LoVo (cell line): Measurements from ENCODE around the gene ABCG1.
"Not testable (repeated sequence)": the region's sequence is repeated elsewhere in the genome, so short reads cannot be mapped to it uniquely, and the experiment has no call there.

Experiments
- DNase-seq: peaks from one replicate; pipeline ENCODE4 v3.0.0-alpha.2; 2016; ENCODE audit warnings: low spot score

ABCG1 gene

DNA sequence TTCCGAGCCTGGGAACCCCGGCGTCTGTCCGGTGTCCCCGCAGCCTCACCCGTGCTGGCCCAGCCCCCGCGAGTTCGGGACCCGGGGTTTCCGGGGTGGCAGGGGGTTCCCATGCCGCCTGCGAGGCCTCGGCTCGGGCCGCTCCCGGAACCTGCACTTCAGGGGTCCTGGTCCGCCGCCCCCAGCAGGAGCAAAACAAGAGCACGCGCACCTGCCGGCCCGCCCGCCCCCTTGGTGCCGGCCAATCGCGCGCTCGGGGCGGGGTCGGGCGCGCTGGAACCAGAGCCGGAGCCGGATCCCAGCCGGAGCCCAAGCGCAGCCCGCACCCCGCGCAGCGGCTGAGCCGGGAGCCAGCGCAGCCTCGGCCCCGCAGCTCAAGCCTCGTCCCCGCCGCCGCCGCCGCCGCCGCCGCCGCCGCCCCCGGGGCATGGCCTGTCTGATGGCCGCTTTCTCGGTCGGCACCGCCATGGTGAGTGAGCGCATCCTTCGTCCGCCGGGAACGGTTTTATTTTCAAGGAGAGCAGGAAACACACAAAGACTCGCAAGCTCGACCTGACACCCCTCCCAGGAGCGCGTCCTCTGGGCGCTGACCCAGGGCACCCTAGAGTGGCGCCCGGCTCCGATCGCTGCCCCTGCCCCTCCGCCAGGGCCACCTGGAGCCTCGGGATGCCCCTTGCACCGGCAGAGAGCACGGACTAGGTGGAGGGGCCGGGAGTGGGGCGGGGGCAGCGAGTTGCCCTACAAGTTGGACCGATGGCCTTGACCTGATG, at the start of gene ABCG1:
ABCG1 (plus strand) TSS at position 305 of the 770 bp plus-strand sequence; CDS start at position 428, 123 bp downstream.
- DNase-seq, result peak; percentile 32

DNA sequence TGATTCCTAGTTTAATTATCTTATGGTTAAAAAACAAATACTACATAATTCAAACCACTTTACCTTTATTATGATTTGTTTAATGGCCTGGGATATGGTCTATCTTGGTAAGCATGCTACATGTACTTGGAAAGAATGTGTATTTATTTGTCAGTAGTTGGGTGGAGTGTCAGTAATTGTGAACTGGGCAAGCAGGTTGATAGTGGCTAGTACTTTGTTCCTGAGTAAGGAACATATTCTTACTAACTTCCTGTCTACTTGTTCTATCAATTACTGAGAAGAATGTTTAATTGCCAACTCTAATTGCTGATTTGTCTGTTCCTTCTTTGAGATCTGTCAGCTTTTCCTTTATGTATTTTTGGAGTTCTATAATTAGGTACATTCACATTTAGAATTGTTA, 49.2 kb upstream of the ABCG1 start:
- no peak for DNase-seq

DNA sequence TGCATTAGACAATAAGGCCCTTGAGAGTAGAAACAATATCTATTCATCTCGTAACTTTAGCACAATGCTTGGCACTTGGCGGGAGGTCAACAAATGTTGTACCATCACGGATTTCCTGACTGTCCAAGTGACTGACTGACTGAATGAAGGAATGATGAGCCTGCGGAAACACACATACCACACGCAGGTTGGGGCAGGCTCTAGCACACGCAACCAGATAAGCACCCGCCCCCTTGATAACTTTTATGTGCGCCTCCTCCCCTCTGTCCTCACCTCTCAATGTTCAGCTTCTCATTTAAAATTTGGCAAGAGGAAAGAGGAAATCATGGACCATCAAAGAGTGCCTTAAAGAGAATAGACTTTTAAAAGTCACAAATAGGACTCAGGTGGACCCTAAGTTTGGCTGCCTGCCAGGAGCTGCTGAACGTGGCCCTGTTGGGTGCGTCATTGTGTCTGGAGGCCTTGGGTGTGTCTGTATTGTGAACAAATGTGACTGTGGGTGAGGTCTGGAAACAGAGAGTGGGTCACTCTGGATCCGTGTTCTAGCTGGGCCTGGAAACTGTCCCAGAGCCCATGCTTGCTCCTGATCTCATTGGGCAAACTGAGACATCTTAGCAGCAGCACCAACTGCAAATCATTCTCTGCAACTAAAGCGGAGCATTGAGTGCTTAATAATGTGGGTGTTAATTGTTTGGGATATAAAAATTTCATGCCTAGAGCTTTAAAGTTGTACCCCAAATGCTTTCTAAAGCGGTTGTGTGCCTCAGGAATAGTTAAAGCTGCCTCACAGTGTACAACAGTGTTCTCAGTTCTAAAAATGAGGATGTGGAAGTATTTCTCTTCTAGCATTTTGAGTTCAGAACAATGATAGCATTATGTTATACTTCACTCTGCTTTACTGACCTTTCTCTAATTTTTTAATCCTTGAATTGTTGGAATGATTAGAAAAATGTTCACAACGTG, 47.6 kb upstream of the ABCG1 start:
- DNase-seq, result peak; percentile 78

DNA sequence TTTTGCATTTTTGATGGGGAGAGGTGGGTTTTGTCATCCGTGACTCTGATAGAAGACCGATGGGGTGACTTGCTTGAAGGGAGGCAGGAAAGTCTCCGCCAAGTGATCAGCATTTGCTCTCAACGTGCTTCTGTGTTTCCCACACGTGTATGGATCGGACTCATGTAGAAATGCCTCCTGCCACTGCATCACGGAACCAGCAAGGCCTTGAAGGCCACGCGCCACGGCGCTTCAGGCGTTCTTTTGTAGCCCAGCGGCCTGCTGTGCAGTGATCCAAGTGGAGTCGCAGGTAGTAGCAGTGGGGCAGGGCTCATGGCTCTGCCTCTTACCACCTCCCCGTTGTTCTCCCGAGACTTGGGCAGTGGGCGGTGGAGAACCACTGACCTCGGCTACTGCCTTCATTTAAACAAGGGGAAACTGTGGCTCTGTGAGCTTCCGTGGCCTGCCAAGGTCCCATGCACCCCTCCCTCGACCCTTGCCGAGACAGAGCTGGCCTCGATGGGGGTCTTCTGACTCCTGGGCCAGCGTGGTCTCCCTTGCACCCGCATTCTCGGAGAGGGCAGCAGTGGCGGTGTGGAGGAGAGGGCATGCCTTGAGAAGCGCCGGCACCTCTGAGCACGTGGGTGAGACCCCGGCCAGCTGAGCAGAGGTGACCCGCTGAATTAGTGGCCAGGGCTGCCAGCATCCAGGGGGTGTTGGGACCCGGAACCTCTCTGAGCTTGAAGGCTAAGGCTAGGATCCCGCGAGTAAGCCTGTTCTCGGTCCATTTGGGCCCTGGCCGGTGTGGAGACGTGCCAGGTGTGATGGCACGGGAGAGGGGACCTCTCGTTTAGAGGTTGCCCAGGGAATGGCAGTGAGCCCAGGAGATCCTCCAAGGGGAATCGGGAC, 46.1 kb upstream of the ABCG1 start:
- no peak for DNase-seq

DNA sequence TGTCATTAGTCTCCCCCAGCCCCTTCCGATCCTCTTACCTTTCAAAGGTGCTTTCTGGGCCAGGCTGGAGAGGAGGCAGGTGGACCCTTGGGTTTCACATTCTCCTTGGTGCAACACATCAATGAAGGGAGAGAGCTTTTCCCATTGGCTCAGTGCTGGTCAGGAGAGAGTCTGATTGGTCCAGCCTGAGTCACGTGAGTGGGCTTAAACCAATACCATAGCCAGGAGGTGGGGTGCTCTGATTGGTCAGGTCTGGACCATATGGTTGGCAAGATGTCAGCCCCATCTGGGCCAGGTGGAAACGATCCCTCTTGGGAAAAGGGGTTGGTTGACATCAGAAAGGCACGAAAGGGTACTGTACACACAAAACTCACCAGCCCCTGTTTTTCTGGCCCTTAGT, 44.8 kb upstream of the ABCG1 start:
- no peak for DNase-seq

DNA sequence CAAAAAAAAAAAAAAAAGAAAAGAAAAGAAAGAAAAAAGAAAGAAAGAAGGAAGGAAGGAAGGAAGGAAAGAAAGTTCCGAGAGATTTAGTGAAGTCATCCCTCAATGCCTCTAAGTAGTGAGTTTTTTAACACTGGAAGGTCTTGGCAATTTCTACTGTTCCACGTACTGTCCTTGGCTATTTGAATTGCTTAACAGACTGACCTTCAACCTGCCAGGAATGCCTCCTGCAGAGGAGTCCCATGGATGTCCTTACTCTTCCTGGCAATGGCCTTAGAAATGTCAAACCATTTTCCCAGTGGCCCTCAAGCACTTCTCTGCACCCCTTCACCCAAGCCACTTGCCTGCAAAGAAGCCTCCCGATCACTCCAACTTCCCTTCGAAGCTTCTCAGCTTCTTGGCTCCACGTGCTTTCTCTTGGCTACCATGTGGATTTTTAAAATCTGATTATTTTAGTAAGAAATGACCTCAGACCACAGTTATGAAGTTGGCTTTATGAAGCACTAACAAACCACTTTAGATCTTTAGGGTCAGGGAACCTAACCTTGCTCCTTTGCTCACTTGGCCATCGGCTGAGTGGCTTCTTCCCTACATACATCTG, 43.7 kb upstream of the ABCG1 start:
- DNase-seq, result no peak

DNA sequence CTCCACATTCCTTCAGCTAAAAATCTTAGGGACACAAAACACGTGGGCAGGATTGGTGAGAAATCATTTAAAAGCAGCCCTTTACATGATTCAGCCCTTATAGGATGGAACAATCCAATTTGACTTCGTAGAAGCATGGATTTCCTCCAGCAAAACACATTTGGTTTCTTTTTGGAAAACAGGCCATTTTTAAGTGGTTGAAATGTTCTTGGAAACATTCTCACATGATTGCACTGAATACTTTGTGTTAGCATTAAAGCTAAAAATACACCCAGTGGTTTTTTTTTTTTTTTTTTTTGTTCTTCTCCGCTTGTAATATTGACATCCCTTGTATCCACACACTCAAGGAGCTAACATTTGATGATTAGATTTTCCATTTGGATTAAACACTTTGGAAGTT, 42.1 kb upstream of the ABCG1 start:
- no peak for DNase-seq

DNA sequence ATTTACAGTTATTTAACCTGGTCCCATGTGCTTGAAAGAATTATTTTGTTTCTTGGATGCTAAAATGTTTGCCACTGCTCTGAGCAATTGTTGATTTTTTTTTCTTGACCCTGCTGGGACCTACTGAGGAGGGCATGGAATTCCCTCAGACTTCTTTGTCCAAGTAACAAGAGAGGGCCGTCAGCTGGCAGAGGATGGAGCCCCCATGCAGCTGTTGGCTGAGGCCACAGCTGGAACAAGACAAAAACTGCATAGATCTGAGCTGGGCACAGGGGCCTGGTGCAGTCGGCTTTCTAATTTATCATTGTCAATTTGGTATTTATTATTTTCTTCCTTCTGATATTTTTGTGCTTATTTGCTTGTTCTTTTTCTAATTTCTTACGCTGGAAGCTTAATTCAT, 39.6 kb upstream of the ABCG1 start:
- no peak for DNase-seq

DNA sequence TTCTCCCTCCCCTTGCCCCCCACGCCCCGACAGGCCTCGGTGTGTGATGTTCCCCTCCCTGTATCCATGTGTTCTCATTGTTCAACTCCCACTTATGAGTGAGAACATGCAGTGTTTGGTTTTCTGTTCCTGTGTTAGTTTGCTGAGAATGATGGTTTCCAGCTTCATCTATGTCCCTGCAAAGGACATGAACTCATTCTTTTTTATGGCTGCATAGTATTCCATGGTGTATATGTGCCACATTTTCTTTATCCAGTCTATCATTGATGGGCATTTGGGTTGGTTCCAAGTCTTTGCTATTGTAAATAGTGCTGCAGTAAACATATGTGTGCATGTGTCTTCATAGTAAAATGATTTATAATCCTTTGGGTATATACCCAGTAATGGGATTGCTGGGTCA, 38.9 kb upstream of the ABCG1 start:
- not testable (repeated sequence) for DNase-seq

DNA sequence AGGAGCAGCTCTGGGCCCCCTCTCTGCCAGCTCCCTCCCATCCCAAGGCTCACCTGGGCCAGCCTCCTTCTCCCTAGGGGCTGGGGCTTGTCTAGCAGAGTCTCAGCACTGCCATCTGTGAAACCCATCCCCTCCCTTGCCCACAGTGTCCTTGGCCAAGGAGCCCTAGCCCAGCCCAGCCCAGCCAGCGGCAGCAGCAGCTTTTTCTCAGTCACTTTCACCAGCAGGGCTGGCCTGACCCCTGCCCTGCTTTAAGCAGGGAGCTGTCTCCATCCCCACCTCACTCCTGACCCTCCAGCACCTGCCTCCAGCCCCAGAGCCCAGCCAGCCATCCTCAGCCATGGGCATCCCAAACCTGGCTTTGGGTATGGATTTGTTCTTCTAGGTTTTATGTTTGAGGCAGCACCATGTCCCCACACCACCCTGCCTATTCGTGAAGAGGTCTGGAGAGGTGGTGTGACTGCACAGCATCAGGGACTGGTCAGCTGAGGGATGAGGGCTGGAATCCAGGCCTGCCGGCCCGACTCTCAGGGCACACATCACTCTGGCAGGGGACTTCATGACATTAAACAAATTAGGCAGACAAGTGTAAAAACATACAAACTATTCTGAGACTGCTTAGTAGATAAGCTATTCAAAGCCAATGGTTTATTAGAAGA, 36.1 kb upstream of the ABCG1 start:
- DNase-seq, result no peak

DNA sequence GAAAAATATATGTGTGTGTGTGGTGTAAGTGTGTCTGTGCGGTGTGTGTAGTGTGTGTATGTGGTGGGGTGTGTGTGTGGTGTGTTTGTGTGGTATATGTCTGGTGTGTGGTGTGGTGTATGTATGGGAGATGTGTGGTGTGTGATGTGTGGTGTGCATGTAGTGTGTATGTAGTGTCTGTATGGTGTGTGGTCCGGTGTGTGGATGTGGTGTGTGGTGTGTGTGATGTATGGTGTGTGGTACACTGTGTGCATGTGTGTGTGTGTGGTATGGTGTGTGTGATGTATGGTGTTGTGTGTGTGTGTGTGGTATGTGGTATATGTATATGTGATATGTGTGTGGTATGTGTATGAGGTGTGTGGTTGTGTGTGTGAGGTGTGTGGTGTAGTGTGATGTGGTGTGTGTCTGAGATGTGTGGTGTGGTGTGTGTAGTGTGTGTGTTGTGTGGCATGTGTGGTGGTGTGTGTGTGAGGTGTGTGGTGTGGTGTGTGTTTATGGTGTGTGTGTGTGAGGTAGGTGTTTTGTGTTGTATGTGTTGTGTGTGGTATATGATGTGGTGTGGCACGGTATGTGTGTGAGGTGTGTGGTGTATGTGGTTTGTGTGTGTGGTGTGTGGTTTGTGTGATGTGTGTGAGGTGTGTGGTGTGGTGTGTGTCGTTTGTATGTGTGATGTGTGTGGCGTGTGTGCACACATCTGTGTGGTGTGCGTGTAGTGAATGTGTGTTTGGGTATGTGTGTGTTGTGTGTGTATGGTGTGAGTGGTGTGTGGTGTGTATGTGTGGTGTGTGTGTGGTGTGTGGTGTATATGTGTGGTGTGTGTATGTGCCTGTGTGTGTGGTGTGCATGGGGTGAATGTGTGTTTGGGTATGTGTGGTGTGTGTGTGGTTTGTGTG, 35.3 kb upstream of the ABCG1 start:
- no peak for DNase-seq

DNA sequence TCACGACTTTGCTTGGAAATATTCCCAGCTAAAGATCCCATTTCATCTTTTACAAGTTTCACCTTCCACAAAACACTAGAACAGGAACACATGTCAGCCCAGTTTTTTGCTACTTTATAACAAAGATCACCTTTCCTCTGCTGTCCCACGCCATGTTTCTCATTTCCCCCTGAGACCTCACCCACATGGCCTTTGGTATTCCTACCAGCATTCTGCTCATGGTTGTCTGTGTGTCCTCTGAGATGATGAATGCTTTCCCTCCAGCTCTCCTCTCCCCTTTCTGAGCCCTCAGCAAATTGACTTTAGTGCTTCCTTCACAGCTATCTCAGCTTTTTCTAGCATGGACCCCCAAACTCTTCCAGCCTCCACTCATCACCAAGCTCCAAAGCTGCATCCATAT, 32.3 kb upstream of the ABCG1 start:
- DNase-seq, result no peak

DNA sequence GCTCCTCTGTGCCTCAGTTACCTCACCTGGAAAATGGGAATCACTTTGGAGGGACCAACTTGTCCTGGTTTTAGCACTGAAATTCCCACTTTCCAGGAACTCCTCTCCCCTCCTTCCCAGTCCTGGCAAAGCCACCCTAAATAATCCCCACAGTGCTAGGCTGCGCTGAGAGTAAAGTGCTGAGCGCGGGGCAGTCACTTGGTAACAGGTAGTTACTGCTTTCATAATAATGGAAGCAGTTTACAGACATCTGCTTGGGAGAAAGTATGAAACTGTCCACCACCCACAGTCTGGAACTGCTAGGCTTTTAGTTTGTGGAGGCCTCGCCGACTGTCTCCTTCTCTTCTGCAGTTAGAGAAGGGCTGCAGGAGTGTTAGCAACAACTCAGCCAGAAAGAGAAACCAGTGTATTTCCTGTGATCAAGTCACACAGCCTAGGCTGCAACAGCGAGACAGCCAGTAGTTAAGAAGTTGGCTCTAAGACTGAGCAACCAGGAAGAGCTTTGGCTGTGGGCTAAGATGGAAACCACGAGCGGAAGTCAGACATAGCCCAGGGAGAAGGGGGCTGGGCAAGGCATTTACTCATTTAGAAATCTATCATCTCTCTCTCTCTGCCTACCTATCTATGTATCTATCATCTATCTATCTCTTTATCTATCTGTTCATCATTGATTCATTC, 30.8 kb upstream of the ABCG1 start:
- no peak for DNase-seq

DNA sequence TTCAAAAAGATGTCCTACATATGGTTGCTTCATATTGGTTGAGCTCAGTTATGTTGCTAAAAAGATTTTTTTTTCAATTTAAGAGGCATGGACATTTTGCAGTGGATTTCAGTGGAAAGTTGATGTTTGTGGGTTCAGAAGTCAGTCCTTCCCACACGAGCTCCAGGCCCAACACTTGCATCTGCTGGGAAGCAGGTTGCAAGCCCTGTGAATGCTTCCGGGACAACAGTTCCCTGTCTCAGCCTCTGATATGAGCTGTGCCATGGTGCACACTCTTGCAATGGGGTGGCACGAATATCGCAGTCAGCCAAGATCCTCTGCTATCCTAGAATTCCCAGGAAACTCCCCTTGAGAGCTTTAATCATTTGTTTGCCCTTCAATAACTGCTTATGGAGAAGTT, 30.3 kb upstream of the ABCG1 start:
- DNase-seq, result no peak

DNA sequence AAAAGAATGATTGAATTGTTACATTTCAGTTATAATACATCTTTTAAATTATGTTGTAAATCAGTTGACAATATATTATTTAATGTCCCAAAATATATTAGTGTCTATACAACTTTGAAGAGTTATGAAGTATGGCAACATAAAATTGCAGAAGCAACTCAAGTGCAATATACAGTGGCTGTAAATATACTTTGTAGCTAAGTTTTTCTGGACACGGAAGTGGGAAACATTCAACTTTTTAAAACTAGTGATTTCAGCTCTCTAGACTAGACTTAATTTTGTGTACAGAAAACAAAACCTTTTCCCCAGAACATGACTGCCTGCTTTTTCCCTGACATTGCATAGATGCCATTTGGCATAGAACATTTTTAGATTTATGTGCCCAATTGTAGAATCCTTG, 29.5 kb upstream of the ABCG1 start:
- DNase-seq, result no peak

DNA sequence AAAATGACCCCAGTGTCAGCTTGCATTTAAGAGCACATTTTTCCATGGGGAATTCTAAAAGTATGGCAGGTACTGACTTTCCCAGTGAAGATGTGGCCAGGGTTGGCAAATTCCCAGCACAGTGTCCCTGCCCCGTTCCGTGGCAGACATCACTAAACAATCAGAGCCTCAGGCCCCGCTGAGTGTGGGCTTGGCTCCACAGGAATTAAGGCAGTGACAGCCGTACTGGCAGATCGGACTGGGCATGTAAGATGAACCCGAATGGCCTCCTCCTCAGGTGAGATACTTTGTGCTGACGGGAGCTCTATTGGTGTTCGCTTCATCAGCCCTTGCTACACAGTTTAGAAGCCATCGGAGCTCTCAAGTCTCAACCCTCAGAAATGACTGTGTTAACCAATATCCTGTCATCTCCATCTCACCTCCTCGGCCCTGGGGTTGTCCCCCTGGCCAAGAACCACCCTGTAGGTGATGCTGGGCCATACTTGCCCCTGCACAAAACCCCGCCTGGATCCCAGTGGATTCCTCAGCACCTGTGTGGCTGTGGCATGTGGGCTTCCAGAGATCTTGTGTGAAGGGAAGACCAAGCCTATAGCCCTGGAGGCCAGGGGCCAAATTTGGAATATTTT, 29.0 kb upstream of the ABCG1 start:
- no peak for DNase-seq

DNA sequence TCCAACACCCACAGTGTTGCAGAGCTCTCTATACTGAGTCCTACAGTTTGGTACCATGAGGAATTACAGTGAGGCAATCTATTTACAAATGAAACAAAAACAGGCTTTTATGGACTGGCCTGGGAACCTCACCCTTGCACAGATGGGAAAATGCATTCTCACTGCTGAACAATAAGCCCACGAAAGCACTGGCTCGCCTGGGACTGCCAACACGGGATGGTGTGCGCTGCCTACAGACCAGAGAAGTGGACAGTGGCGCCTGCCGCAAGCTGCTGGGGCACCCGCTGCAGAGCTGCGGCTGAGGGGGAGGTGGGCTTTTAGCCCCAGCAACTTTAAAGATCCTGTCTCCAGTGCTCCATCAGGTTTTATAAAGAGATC, 28.5 kb upstream of the ABCG1 start:
- no peak for DNase-seq

DNA sequence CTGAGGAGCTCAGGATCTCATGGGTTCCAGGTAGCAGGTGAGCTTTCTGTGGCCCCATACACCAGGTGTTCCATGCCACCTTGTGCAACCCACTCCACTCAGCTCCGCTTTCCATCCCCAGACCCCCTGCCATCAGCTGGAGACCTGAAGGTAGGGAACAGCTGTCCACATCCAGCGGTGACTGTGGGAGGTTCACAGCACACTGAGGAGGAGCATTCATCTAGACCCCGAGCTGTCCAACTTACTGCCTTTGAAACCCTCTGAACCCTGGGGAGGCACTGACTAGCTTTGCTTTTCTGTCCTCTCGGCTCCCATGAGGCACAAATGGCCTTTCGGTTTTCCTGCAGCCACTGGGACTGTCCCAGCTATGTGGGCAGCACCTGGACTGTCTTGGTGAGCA, 27.9 kb upstream of the ABCG1 start:
- DNase-seq, result no peak
